ENCODE data around the gene CCDC167. TPM values are rescaled to one million over a fixed set of nuclear protein-coding genes. Genes with fewer than 3 reads are reported as not detected.

CCDC167 gene
- total RNA-seq, 2 experiments from 2014 or later = 7.3 to 8.0 TPM

DNA sequence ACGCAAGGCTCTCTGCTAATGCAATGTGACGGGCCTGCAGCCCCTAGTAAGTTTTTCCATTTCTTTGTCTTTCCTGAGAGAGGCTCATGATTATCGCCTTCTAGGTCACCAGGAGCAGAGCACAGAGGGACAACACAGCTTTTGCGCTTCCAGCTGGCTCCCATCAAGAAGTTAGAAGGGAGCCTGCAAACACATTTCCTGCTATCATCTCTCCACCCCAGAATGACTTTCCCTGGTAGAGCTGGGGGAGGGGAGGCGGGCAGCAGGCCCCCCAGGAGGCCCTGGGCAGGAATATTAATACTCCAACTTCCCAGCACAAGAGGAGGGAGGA is 35.7 kb upstream of the CCDC167 start:
- intact Hi-C loops (cut with DNase I, micrococcal nuclease) = loop anchor here in 1 of 2 experiments (5.0 kb wide), 1 partner anchor 33 kb away; no protein-coding TSS in a partner anchor
- Histone ChIP-seq H3K27me3 (ENCODE audit: control insufficient read depth in 1 of 2, insufficient read depth in 2 of 2, low read length in 2 of 2) (no peaks in the 10 kb centered on the region), H3K27ac (ENCODE audit: low read depth in 1 of 2, low read length in 2 of 2) (no peak overlapping the region), H3K4me3 (ENCODE audit: low read length) (peak overlapping the region; percentile 51), H3K4me1 (ENCODE audit: insufficient read depth, low read length) (peaks cover 18% of the 10 kb centered on the region), H3K36me3 (ENCODE audit: insufficient read depth, low read length) (peaks cover 12% of the 10 kb centered on the region), H3K9me3 (ENCODE audit: control insufficient read depth in 1 of 2, insufficient read depth in 1 of 2, low read length in 2 of 2) (no peaks in the 10 kb centered on the region)
- no peak for TF ChIP-seq CTCF (IDR thresholded peaks at IDR 0.05)
- no peak for ATAC-seq (ENCODE audit: poor library complexity)
- H3K27me3 Mint-ChIP-seq = no peaks in the 10 kb centered on the region
- H3K36me3 Mint-ChIP-seq (ENCODE audit: low read depth) = peaks cover 55% of the 10 kb centered on the region
- no peaks in the 10 kb centered on the region for H3K9me3 Mint-ChIP-seq
- H3K4me1 Mint-ChIP-seq (ENCODE audit: low read depth) = peaks cover 39% of the 10 kb centered on the region
- DNase-seq = no peak
- POLR2A ChIA-PET = interaction anchor here (1.2 to 1.9 kb wide), 2 partner anchors 18 to 36 kb away, joined by 4 to 8 read pairs; partner anchors contain the start of gene CCDC167
- no peak overlapping the region for H3K27ac Mint-ChIP-seq
- CTCF ChIA-PET = no interaction called here
- no peak overlapping the region for H3K4me3 Mint-ChIP-seq

DNA sequence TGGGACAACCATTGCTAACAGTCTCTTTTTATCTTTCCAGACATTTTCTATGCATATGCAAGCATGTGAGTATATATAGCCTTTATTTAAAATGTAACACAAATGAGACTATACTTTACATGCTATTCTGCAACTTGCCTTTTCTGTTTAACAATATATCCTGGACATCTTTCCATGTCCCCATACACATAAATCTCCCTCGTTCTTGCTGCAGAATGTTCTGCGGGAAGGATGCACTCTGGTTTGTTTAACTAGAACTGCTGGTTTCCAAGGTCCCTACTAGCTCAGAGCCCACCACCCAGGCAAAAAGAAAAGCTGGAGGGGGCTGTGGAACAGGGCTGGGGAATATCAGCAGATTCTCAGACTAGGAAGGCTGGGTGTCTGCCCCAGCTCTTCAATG is 35.2 kb upstream of the CCDC167 start:
- peaks cover 18% of the 10 kb centered on the region for H3K4me1 ChIP-seq (ENCODE audit: insufficient read depth, low read length)
- H3K9me3 ChIP-seq (ENCODE audit: control insufficient read depth in 1 of 2, insufficient read depth in 1 of 2, low read length in 2 of 2) = no peaks in the 10 kb centered on the region
- TF ChIP-seq CTCF (IDR thresholded peaks at IDR 0.05) = no peak
- H3K27me3 ChIP-seq (ENCODE audit: control insufficient read depth in 1 of 2, insufficient read depth in 2 of 2, low read length in 2 of 2) = no peaks in the 10 kb centered on the region
- H3K9me3 Mint-ChIP-seq = no peaks in the 10 kb centered on the region
- peaks cover 12% of the 10 kb centered on the region for H3K36me3 ChIP-seq (ENCODE audit: insufficient read depth, low read length)
- peak overlapping the region; percentile 56 for H3K27ac Mint-ChIP-seq
- H3K27me3 Mint-ChIP-seq = no peaks in the 10 kb centered on the region
- no peak overlapping the region for H3K4me3 Mint-ChIP-seq
- no peak overlapping the region for H3K4me3 ChIP-seq (ENCODE audit: low read length)
- ATAC-seq (ENCODE audit: poor library complexity) (no peak), DNase-seq (no peak)
- peaks cover 55% of the 10 kb centered on the region for H3K36me3 Mint-ChIP-seq (ENCODE audit: low read depth)
- intact Hi-C loops (cut with DNase I, micrococcal nuclease) = loop anchor here in 1 of 2 experiments (5.0 kb wide), 1 partner anchor 33 kb away; no protein-coding TSS in a partner anchor
- peaks cover 34% of the 10 kb centered on the region for H3K4me1 Mint-ChIP-seq (ENCODE audit: low read depth)
- no peak overlapping the region for H3K27ac ChIP-seq (ENCODE audit: low read depth in 1 of 2, low read length in 2 of 2)
- POLR2A ChIA-PET = interaction anchor here (1.9 kb wide), 1 partner anchor 18 kb away, joined by 8 read pairs; no protein-coding TSS in a partner anchor
- CTCF ChIA-PET = no interaction called here

DNA sequence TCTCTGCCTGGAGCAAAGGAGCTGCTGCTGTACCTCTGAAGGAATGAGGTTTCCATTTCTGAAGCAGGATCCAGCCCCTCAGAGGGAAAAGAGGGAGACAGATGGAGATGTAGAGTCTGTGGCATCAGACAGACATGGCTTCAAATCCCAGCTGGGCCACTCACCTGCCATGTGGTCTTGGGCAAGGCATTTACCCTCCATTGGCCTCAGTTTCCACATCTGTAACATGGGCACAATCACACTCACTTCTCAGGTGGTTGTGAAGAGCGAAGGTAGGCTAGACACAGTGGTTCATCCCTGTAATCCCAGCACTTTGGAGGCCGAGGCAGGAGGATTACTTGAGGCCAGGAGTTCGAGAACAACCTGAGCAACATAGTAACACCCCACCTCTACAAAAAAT is 32.4 kb upstream of the CCDC167 start:
- Mint-ChIP-seq H3K9me3 (no peaks in the 10 kb centered on the region), H3K27ac (peak overlapping the region; percentile 11), H3K36me3 (ENCODE audit: low read depth) (peaks cover 56% of the 10 kb centered on the region), H3K4me3 (no peak overlapping the region), H3K27me3 (no peaks in the 10 kb centered on the region), H3K4me1 (ENCODE audit: low read depth) (peaks cover 41% of the 10 kb centered on the region)
- ChIA-PET CTCF (interaction anchor here (2.0 kb wide), 1 partner anchor 15 kb away, joined by 5 read pairs; no protein-coding TSS in a partner anchor), POLR2A (interaction anchor here (1.2 to 1.8 kb wide), 3 partner anchors 15 to 32 kb away, joined by 3 to 9 read pairs (median 3); no protein-coding TSS in a partner anchor)
- Histone ChIP-seq H3K36me3 (ENCODE audit: insufficient read depth, low read length) (peaks cover 12% of the 10 kb centered on the region), H3K4me3 (ENCODE audit: low read length) (no peak overlapping the region), H3K4me1 (ENCODE audit: insufficient read depth, low read length) (peaks cover 22% of the 10 kb centered on the region), H3K27me3 (ENCODE audit: control insufficient read depth in 1 of 2, insufficient read depth in 2 of 2, low read length in 2 of 2) (no peaks in the 10 kb centered on the region), H3K27ac (ENCODE audit: low read depth in 1 of 2, low read length in 2 of 2) (no peak overlapping the region), H3K9me3 (ENCODE audit: control insufficient read depth in 1 of 2, insufficient read depth in 1 of 2, low read length in 2 of 2) (no peaks in the 10 kb centered on the region)
- no peak for TF ChIP-seq CTCF (IDR thresholded peaks at IDR 0.05)
- intact Hi-C loops (cut with DNase I, micrococcal nuclease) = no loop called here
- DNase-seq (no peak), ATAC-seq (ENCODE audit: poor library complexity) (no peak)
